Measurements from ENCODE around the gene RNPS1.

The RNPS1 gene

DNA sequence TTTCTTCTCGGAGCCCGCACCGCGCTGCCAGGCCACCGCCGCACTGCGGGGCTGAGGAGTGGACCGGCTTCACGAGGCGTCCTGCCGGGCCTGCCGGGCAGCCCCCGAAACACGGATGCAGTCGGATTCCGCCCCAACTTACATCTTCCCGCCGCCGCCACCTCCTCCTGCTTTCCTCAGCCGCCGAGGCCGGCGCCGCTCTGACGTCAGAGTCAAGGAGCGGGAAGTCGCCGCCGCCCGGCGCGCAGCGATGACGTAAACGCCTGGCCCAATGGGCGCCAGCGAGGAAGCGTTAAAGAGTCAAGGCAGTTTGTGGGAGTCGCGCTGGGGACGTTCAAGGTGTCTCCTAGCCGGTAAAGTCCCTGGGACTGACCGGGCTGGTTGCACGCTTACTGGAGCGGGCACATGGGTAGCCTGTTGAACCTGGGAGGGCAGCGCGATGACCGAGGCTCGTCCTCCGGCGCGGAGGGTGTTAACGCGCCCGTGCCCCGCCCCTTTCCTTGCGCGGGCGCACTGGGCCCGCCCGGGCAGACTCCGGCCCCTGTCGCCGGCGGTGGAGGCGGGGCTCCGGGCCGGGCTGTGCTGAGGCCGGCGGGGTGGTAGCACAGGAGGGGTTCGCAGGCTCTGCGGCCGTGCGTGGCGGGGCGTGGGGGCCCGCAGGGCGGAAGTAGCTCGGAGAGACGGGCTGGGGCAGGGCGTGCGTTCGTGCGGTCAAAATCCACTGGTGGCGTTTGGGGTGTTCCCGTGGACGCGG, at the start of gene RNPS1:
TSS of gene RNPS1 (minus strand) at position 214 of the 754 bp plus-strand sequence. CDS start 3,483 bp downstream, outside the sequence.
- Histone ChIP-seq H3K9me3 (ENCODE audit: low read length) (no peaks in the 10 kb centered on the region), H3K4me1 (ENCODE audit: insufficient read depth, low read length) (peaks cover 25% of the 10 kb centered on the region), H3K4me3 (ENCODE audit: low read depth in 1 of 2, low read length in 2 of 2) (peak within 1 kb of the TSS; percentile 75 to 85), H3K27ac (ENCODE audit: low read depth, low read length) (peak within 1 kb of the TSS; percentile 95), H3K27me3 (ENCODE audit: control insufficient read depth in 1 of 2, insufficient read depth in 2 of 2, low read length in 2 of 2) (no peaks in the 10 kb centered on the region), H3K36me3 (ENCODE audit: insufficient read depth, low read length) (no peaks in the 10 kb centered on the region), H3K9ac (ENCODE audit: low read length) (peak within 1 kb of the TSS; percentile 61)

- Histone ChIP-seq H3K27ac (ENCODE audit: low read depth, low read length) (no peak overlapping the region), H3K27me3 (ENCODE audit: control insufficient read depth in 1 of 2, insufficient read depth in 2 of 2, low read length in 2 of 2) (no peaks in the 10 kb centered on the region), H3K4me3 (ENCODE audit: low read depth in 1 of 2, low read length in 2 of 2) (no peak overlapping the region), H3K9me3 (ENCODE audit: low read length) (no peaks in the 10 kb centered on the region), H3K4me1 (ENCODE audit: insufficient read depth, low read length) (no peaks in the 10 kb centered on the region), H3K9ac (ENCODE audit: low read length) (no peak overlapping the region), H3K36me3 (ENCODE audit: insufficient read depth, low read length) (peaks cover 9% of the 10 kb centered on the region)
These were observed 49.5 kb upstream of the RNPS1 start for GRCh38 chr16:2317231-2318020.

GRCh38 chr16:2308089-2308962, 40.4 kb upstream of the RNPS1 start:
- H3K27ac ChIP-seq (ENCODE audit: low read depth, low read length), result no peak overlapping the region
- H3K27me3 ChIP-seq (ENCODE audit: control insufficient read depth in 1 of 2, insufficient read depth in 2 of 2, low read length in 2 of 2), result no peaks in the 10 kb centered on the region
- no peaks in the 10 kb centered on the region for H3K9me3 ChIP-seq (ENCODE audit: low read length)
- no peak overlapping the region for H3K9ac ChIP-seq (ENCODE audit: low read length)
- H3K4me3 ChIP-seq (ENCODE audit: low read depth in 1 of 2, low read length in 2 of 2), result no peak overlapping the region
- no peaks in the 10 kb centered on the region for H3K36me3 ChIP-seq (ENCODE audit: insufficient read depth, low read length)
- no peaks in the 10 kb centered on the region for H3K4me1 ChIP-seq (ENCODE audit: insufficient read depth, low read length)

GRCh38 chr16:2299915-2300192, 31.9 kb upstream of the RNPS1 start:
- H3K27me3 ChIP-seq (ENCODE audit: control insufficient read depth in 1 of 2, insufficient read depth in 2 of 2, low read length in 2 of 2), result no peaks in the 10 kb centered on the region
- no peaks in the 10 kb centered on the region for H3K4me1 ChIP-seq (ENCODE audit: insufficient read depth, low read length)
- H3K9ac ChIP-seq (ENCODE audit: low read length), result no peak overlapping the region
- H3K36me3 ChIP-seq (ENCODE audit: insufficient read depth, low read length), result peaks cover 12% of the 10 kb centered on the region
- H3K9me3 ChIP-seq (ENCODE audit: low read length), result no peaks in the 10 kb centered on the region
- no peak overlapping the region for H3K27ac ChIP-seq (ENCODE audit: low read depth, low read length)
- no peak overlapping the region for H3K4me3 ChIP-seq (ENCODE audit: low read depth in 1 of 2, low read length in 2 of 2)

DNA sequence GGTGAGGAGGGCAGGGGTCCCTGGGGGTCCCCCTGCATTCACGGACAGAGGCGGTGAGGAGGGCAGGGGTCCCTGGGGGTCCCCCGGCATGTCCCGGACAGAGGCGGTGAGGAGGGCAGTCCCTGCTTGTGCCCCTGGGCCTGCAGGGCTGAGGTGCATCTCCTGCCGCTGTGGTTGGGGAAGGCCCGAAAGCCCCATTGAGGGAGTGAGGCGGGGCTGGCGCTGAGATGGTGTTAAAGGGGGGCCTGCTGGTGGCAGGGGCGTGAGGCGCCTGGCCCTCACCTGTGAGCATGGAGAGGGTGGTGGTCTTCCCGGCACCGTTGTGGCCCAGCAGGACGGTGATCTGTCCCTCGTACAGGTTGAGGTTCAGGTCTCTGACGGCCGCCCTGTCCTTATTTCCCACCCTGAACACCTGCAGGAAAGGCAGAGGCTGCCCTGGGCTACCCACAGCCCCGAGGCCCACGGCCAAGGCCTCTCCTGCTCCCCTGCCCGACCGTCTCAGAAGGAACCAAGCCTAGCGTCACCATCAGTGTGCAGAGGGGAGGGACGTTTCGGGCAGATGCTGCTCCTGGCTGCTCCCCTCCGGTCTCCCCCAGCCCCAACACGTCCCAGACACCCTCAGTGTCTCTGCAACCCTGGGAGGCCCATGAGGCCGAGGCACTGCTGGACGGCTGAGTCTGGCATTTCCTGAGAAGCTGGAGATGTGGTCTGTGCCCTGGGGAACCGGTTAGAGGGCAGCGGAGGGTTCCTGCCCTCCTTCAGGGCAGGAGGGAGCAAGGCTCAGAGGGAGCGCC, 31.4 kb upstream of the RNPS1 start:
- Histone ChIP-seq H3K27ac (ENCODE audit: low read depth, low read length) (no peak overlapping the region), H3K4me3 (ENCODE audit: low read depth in 1 of 2, low read length in 2 of 2) (no peak overlapping the region), H3K4me1 (ENCODE audit: insufficient read depth, low read length) (no peaks in the 10 kb centered on the region), H3K27me3 (ENCODE audit: control insufficient read depth in 1 of 2, insufficient read depth in 2 of 2, low read length in 2 of 2) (no peaks in the 10 kb centered on the region), H3K9me3 (ENCODE audit: low read length) (no peaks in the 10 kb centered on the region), H3K36me3 (ENCODE audit: insufficient read depth, low read length) (peaks cover 12% of the 10 kb centered on the region), H3K9ac (ENCODE audit: low read length) (no peak overlapping the region)

- Histone ChIP-seq H3K36me3 (ENCODE audit: insufficient read depth, low read length) (peaks cover 12% of the 10 kb centered on the region), H3K27me3 (ENCODE audit: control insufficient read depth in 1 of 2, insufficient read depth in 2 of 2, low read length in 2 of 2) (no peaks in the 10 kb centered on the region), H3K4me3 (ENCODE audit: low read depth in 1 of 2, low read length in 2 of 2) (no peak overlapping the region), H3K27ac (ENCODE audit: low read depth, low read length) (no peak overlapping the region), H3K4me1 (ENCODE audit: insufficient read depth, low read length) (no peaks in the 10 kb centered on the region), H3K9me3 (ENCODE audit: low read length) (no peaks in the 10 kb centered on the region), H3K9ac (ENCODE audit: low read length) (no peak overlapping the region)
These were observed 30.7 kb upstream of the RNPS1 start for GRCh38 chr16:2298621-2299020.

DNA sequence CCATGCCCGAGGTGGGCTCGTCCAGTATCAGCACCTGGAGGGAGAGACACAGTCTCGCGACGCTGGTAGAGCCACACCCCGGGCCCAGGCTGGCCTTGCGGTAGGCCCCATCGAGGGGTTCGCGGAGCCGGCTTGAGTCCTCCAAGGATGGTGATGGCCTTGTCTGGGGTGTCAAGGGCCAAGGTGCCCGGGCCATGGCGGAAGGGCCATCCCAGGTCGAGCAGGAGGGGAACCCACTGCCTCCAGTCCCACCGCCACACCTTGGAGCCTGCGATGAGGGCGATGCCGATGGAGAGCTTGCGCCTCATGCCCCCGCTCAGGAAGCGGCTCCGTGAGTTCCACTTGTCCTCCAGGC, 29.6 kb upstream of the RNPS1 start:
- Histone ChIP-seq H3K4me3 (ENCODE audit: low read depth in 1 of 2, low read length in 2 of 2) (no peak overlapping the region), H3K36me3 (ENCODE audit: insufficient read depth, low read length) (peaks cover 12% of the 10 kb centered on the region), H3K4me1 (ENCODE audit: insufficient read depth, low read length) (no peaks in the 10 kb centered on the region), H3K9me3 (ENCODE audit: low read length) (no peaks in the 10 kb centered on the region), H3K27me3 (ENCODE audit: control insufficient read depth in 1 of 2, insufficient read depth in 2 of 2, low read length in 2 of 2) (no peaks in the 10 kb centered on the region), H3K9ac (ENCODE audit: low read length) (no peak overlapping the region), H3K27ac (ENCODE audit: low read depth, low read length) (no peak overlapping the region)

DNA sequence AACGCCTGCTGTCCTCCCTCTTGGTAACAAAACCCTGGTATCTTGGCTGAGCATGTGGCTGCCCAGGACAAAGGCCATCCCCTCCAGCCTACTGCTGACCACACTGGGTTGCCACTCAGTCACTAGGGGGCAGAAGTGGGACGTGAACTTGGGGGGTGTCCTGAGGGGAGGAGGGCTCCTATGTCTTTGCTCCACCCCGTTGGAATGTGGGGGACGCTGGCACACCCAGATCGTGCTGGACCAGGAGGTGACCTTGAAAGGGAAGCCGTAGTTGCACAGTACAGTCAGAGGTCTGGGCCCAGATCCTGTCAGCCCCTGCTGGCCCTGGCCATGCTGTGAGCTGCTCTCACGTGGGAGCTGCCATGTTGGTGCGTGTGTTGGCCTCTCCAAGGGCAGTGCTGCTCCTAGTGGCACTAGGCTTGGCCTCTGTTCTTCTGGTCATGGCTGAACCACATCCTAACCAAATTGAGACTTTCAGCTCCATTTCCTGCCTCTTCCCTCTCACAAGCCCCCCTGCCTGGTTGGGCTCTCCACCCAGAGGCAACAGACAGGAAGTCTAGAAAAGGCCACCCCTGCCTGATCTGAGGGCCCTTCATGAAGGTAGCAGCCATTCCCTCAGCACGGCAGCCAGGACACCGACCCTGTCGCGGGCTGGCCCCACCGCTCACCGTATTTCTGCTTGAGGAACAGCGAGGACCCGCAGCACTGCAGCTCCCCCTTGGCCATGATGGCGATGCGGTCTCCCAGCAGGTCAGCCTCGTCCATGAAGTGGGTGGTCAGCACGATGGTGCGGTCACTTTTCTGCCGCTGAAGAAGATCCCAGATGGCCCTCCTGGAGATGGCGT, 29.0 kb upstream of the RNPS1 start:
- no peak overlapping the region for H3K27ac ChIP-seq (ENCODE audit: low read depth, low read length)

DNA sequence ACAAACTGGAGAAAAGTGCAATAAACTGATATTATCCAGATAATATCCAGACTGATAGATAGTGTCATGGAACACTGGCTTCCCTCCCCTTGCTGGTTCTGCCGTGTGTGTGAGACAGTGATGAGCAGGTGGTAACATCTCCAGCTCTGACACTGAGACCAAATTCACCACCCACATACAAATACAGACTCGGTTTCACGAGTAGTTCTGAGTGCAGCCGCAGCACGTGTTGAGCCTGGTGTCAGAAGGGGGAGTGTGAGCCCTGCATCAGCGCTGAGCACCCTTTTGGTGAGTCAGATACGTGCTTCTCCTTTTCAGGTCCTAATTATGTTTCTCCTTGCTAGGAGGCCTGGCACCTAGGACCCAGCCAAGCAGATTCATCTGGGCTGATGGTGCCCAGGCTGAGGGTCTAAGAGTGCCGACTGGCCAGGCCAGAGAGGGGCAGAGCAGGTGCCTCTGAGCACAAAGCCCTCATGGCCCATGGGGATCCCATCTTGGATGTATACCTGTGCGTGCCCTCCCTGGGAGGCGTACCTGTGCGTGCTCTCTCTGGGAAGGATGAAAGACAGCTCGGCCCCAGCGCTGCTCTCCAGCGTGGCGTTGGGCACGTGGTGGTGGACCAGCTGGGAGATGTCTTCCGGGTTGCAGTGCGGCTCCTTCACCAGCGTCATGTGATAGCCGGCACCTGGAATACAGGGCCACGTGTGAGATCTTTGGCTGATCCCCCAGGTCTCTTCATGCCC, 27.3 kb upstream of the RNPS1 start:
- Histone ChIP-seq H3K27me3 (ENCODE audit: control insufficient read depth in 1 of 2, insufficient read depth in 2 of 2, low read length in 2 of 2) (no peaks in the 10 kb centered on the region), H3K9me3 (ENCODE audit: low read length) (no peaks in the 10 kb centered on the region), H3K4me3 (ENCODE audit: low read depth in 1 of 2, low read length in 2 of 2) (no peak overlapping the region), H3K9ac (ENCODE audit: low read length) (no peak overlapping the region), H3K4me1 (ENCODE audit: insufficient read depth, low read length) (no peaks in the 10 kb centered on the region), H3K36me3 (ENCODE audit: insufficient read depth, low read length) (peaks cover 12% of the 10 kb centered on the region), H3K27ac (ENCODE audit: low read depth, low read length) (no peak overlapping the region)

More for the DNA sequence above, 29.0 kb upstream of the RNPS1 start:
- Histone ChIP-seq H3K9me3 (ENCODE audit: low read length) (no peaks in the 10 kb centered on the region), H3K36me3 (ENCODE audit: insufficient read depth, low read length) (peaks cover 12% of the 10 kb centered on the region), H3K9ac (ENCODE audit: low read length) (no peak overlapping the region), H3K4me1 (ENCODE audit: insufficient read depth, low read length) (no peaks in the 10 kb centered on the region), H3K27me3 (ENCODE audit: control insufficient read depth in 1 of 2, insufficient read depth in 2 of 2, low read length in 2 of 2) (no peaks in the 10 kb centered on the region), H3K4me3 (ENCODE audit: low read depth in 1 of 2, low read length in 2 of 2) (no peak overlapping the region)

- Histone ChIP-seq H3K27ac (ENCODE audit: low read depth, low read length) (no peak overlapping the region), H3K27me3 (ENCODE audit: control insufficient read depth in 1 of 2, insufficient read depth in 2 of 2, low read length in 2 of 2) (no peaks in the 10 kb centered on the region), H3K9me3 (ENCODE audit: low read length) (no peaks in the 10 kb centered on the region), H3K9ac (ENCODE audit: low read length) (no peak overlapping the region), H3K36me3 (ENCODE audit: insufficient read depth, low read length) (peaks cover 16% of the 10 kb centered on the region), H3K4me1 (ENCODE audit: insufficient read depth, low read length) (no peaks in the 10 kb centered on the region), H3K4me3 (ENCODE audit: low read depth in 1 of 2, low read length in 2 of 2) (no peak overlapping the region)
These were observed 24.3 kb upstream of the RNPS1 start for GRCh38 chr16:2292221-2292620.
